GM23338 (cell line): ENCODE data around the gene CHKB.

Experiments used
- CTCF ChIP-seq, 2 experiments: fragments of 200-600 bp in 1 of 2; sonication (generic) in 1 of 2; conservative IDR thresholded peaks; 2 replicates each; pipeline versions ENCODE4 v1.5.1 to v1.6.1; 2016 to 2017; ENCODE audit warnings: antibody characterized with exemption in 2 of 2, low read depth in 2 of 2, mild to moderate bottlenecking in 2 of 2, moderate library complexity in 1 of 2
- ETS1 ChIP-seq: IDR thresholded peaks from 2 replicates; pipeline ENCODE4 v1.6.1; 2016; ENCODE audit warnings: antibody characterized with exemption
- EZH2 ChIP-seq: fragments of 200-600 bp; sonication (generic); IDR thresholded peaks from one replicate; pipeline ENCODE4 v1.8.0; 2017; ENCODE audit warnings: antibody characterized with exemption, mild to moderate bottlenecking, low read depth; ENCODE audit not compliant: unreplicated experiment

- TF ChIP-seq CTCF (conservative IDR thresholded peaks at IDR 0.05; ENCODE audit: low read depth in 2 of 2), result no peak
- no peak for TF ChIP-seq EZH2
- no peak for TF ChIP-seq ETS1
Measured at GRCh38 chr22:50625131-50625567, 42.5 kb upstream of the CHKB start.
